Transverse colon (tissue), 4 donors: ENCODE results near the gene FAM162B. TPM values are rescaled to one million over a fixed set of nuclear protein-coding genes. Genes with fewer than 3 reads are reported as not detected.

Experiments used
- DNase-seq: peaks from one replicate; pipeline ENCODE4 v3.0.0-alpha.2; 2019
- H3K27ac ChIP-seq, 4 donors: fragments of 200-600 bp; sonication (generic); 2 replicates each; pipeline ENCODE4 v1.5.1; 2016 to 2018; ENCODE audit warnings: inconsistent platforms in 4 of 4
- H3K27me3 ChIP-seq: fragments of 200-600 bp; sonication (generic); 2 replicates; pipeline ENCODE4 v1.5.1; 2017; ENCODE audit warnings: inconsistent platforms
- H3K36me3 ChIP-seq, 4 donors: fragments of 200-600 bp; sonication (generic); 2 replicates each; pipeline ENCODE4 v1.5.1; 2017 to 2019; ENCODE audit warnings: inconsistent platforms in 4 of 4
- H3K4me1 ChIP-seq, 4 donors: fragments of 200-600 bp; sonication (generic); 2 replicates each; pipeline ENCODE4 v1.5.1; 2017 to 2020; ENCODE audit warnings: inconsistent platforms in 4 of 4
- H3K4me3 ChIP-seq, 4 donors: fragments of 200-600 bp; sonication (generic); 1 replicate in 1 of 4; 2 replicates in 3 of 4; pipeline versions ENCODE4 v1.5.1 to v1.6.1; 2017 to 2019; ENCODE audit warnings: inconsistent platforms in 4 of 4
- H3K9me3 ChIP-seq, 2 donors: fragments of 200-600 bp; sonication (generic); 2 replicates each; pipeline ENCODE4 v1.5.1; 2017 to 2019; ENCODE audit warnings: inconsistent platforms in 2 of 2
- EP300 ChIP-seq: sonication (generic); formaldehyde crosslinking; IDR thresholded peaks from one replicate; pipeline ENCODE4 v1.6.1; 2017; ENCODE audit warnings: antibody characterized with exemption, low read depth
- POLR2A ChIP-seq: fragments of 450-650 bp; IDR thresholded peaks from one replicate; pipeline ENCODE4 v1.6.1; 2016; ENCODE audit warnings: antibody characterized with exemption, mild to moderate bottlenecking, moderate library complexity
- POLR2AphosphoS5 ChIP-seq, 3 donors: sonication (generic); formaldehyde crosslinking; IDR thresholded peaks; one replicate each; pipeline ENCODE4 v1.6.1; 2016; ENCODE audit warnings: antibody characterized with exemption in 3 of 3
- WGBS, 2 donors: methylation state at CpG; one replicate each; pipeline ENCODE4 v1.1.5; 2018; ENCODE audit warnings: low coverage in 1 of 2; 5-methylcytosine and 5-hydroxymethylcytosine counted together
- in situ Hi-C, 4 donors: fragments of 200-750 bp; cut with MboI; loops; one replicate each; pipeline versions ENCODE4 v1.15.0 to v1.15.1; 2017; ENCODE audit warnings: low sequenced_read_pairs in 3 of 4, low pct_ligation_motif_present in 1 of 4, low pct_unique_long_range_greater_than_20kb in 1 of 4
- intact Hi-C: fragments of 100-400 bp; cut with DNase I; formaldehyde crosslinking; loops from one replicate; pipeline ENCODE4 v1.15.1; 2023; ENCODE audit warnings: low total_unique reads
- total RNA-seq, 4 donors: library from RNA; depleted of rRNA; stranded (reverse); fragments of >200 nt; gene quantifications; one replicate each; pipeline ENCODE4 v1.1.0, GENCODE V29; 2016
- TF ChIP-seq, protein P1 (sequence below), 5 experiments: fragments of 200-600 bp in 3 of 5; fragments of 450-650 bp in 2 of 5; sonication (generic) in 3 of 5; IDR thresholded peaks; 1 replicate in 2 of 5; 2 replicates in 3 of 5; pipeline ENCODE4 v1.5.1; 2016 to 2017; ENCODE audit warnings: antibody characterized with exemption in 5 of 5, inconsistent platforms in 3 of 5, mild to moderate bottlenecking in 2 of 5, moderate library complexity in 1 of 5

Gene FAM162B
- total RNA-seq, 4 donors from 2014 or later: 0.48 to 0.55 TPM; not detected in 2

DNA sequence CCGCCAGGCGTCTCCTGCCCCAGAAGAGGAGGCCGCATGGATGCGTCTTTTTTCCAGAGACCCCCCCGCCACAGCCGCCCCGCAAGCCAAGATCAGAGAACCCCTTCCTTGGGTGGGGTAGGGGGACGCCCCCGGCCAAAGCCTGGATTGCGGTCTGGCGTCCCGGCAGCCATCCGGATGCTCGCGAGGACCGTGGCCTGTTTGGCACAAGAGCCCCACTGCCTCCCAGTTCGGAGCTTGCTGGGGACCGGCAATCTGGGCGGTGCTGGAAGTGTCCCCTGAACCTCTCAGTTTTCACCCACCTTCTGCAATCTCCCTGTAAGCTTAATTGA, 924 bp downstream of the FAM162B start:
- Histone ChIP-seq H3K9me3 (no peaks in the 10 kb centered on the region), H3K4me3 (peak overlapping the region in 3 of 4 donors; percentile 22 to 62 (median 22)), H3K27ac (no peak overlapping the region), H3K4me1 (peaks cover 0 to 17% (median 5%) of the 10 kb centered on the region in 4 donors), H3K36me3 (no peaks in the 10 kb centered on the region), H3K27me3 (peaks cover 59% of the 10 kb centered on the region)
- WGBS, 2 donors: 61 to 87% methylated on average over 3 to 19 of the region's 19 CpGs
- in situ Hi-C loops: no loop called here
- TF ChIP-seq POLR2AphosphoS5 (IDR thresholded peaks at IDR 0.05): no peak
- intact Hi-C loops: no loop called here
- no peak for DNase-seq

DNA sequence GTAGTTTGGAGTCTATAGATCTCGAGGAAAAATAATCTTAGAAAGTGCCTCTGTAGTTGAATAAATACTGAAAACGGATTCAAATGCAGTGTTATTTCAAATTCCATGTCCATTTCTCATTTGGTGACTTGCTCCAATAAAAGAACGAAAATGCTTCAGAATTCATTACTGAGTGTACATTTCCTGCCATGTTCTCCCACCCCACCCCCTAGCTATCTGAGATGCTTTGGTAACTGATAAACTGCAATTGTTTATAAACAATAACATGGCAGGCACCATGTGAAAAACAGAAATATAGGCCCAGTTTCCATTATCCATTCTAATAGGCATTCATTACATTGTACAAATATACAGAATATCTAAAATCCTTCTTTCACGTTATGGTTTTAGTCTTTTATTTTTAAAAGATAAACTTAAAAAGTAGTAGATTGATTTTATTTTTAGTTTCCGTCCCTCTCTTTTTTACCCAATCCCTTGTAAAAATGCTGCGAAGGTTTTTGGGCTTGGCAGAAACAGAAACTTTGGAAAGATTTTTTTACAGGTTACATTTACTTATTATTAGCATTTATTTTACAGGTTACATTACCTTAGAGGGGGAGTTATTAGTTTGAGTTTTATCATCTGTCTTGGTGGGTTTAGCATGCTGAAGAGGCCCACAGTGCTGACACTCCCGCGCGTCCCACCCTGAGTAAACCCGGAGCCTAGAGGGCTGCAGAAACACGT, 1.5 kb downstream of the FAM162B start:
- peak overlapping the region in 2 of 4 donors; percentile 22 to 62 for H3K4me3 ChIP-seq
- no peak overlapping the region for H3K27ac ChIP-seq
- no peak for DNase-seq
- TF ChIP-seq, protein P1, sequence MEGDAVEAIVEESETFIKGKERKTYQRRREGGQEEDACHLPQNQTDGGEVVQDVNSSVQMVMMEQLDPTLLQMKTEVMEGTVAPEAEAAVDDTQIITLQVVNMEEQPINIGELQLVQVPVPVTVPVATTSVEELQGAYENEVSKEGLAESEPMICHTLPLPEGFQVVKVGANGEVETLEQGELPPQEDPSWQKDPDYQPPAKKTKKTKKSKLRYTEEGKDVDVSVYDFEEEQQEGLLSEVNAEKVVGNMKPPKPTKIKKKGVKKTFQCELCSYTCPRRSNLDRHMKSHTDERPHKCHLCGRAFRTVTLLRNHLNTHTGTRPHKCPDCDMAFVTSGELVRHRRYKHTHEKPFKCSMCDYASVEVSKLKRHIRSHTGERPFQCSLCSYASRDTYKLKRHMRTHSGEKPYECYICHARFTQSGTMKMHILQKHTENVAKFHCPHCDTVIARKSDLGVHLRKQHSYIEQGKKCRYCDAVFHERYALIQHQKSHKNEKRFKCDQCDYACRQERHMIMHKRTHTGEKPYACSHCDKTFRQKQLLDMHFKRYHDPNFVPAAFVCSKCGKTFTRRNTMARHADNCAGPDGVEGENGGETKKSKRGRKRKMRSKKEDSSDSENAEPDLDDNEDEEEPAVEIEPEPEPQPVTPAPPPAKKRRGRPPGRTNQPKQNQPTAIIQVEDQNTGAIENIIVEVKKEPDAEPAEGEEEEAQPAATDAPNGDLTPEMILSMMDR (IDR thresholded peaks at IDR 0.05): no peak
- TF ChIP-seq POLR2A (no peak), POLR2AphosphoS5 (IDR thresholded peaks at IDR 0.05) (no peak)
- intact Hi-C loops (no loop called here), in situ Hi-C loops (no loop called here)
- H3K4me1 ChIP-seq: peaks cover 0 to 17% (median 5%) of the 10 kb centered on the region in 4 donors
- H3K36me3 ChIP-seq: no peaks in the 10 kb centered on the region
- WGBS, 2 donors: 87 to 90% methylated on average over 10 to 11 of the region's 11 CpGs
- peaks cover 59% of the 10 kb centered on the region for H3K27me3 ChIP-seq
- no peaks in the 10 kb centered on the region for H3K9me3 ChIP-seq

DNA sequence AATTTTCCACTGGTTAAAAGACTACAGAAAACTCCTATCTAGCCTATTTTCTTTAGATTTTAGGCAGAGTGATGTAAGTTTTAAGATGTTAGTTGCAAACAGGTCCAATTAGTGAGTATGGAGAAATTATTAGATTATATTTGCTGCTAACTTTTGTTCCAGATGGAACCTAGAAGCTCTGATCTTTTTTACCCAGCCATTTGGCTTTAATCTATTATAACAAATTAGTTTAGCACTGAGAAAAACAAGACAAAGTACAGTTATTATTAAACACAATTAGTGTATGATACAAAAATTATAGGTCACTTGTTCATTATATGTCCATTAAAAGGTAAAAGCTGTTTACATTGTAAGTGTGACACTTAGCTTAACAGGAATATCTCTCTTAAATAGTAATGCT, 2.5 kb downstream of the FAM162B start:
- peaks cover 0 to 17% (median 5%) of the 10 kb centered on the region in 4 donors for H3K4me1 ChIP-seq
- H3K9me3 ChIP-seq: no peaks in the 10 kb centered on the region
- H3K27me3 ChIP-seq: peaks cover 59% of the 10 kb centered on the region
- no peak overlapping the region for H3K27ac ChIP-seq
- no peak for DNase-seq
- no peak overlapping the region for H3K4me3 ChIP-seq
- intact Hi-C loops (no loop called here), in situ Hi-C loops (no loop called here)
- no peaks in the 10 kb centered on the region for H3K36me3 ChIP-seq
- TF ChIP-seq EP300 (no peak), POLR2A (no peak), POLR2AphosphoS5 (IDR thresholded peaks at IDR 0.05) (no peak)
- TF ChIP-seq, protein P1 (IDR thresholded peaks at IDR 0.05): no peak

DNA sequence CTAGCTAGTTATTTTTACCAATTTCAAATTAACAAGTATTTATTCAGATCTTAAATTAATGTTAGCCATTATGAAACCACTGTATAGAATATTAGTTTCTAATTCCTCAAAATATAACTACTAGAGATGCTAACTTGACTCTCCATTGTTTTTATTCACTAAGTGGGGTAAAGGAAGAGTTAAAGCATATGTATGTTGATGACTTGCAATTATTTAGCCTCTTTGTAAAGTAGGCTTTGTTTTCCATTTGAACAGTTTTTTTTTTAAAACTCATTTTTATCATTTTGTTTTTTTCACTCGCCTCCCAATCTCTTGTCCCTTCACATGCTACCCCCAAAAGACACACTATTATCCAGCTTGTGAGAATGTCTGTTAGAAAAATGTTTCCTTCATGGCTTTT, 3.3 kb downstream of the FAM162B start:
- 89 to 100% methylated on average over 1 of the region's 1 CpG for WGBS, 2 donors
- H3K36me3 ChIP-seq: no peaks in the 10 kb centered on the region
- no peak overlapping the region for H3K27ac ChIP-seq
- H3K9me3 ChIP-seq: no peaks in the 10 kb centered on the region
- TF ChIP-seq POLR2AphosphoS5 (IDR thresholded peaks at IDR 0.05) (no peak), POLR2A (no peak), EP300 (no peak)
- TF ChIP-seq, protein P1 (IDR thresholded peaks at IDR 0.05): no peak
- in situ Hi-C loops: no loop called here
- peaks cover 54% of the 10 kb centered on the region for H3K27me3 ChIP-seq
- DNase-seq: no peak
- no peak overlapping the region for H3K4me3 ChIP-seq
- intact Hi-C loops: no loop called here
- H3K4me1 ChIP-seq: peaks cover 0 to 17% (median 5%) of the 10 kb centered on the region in 4 donors

DNA sequence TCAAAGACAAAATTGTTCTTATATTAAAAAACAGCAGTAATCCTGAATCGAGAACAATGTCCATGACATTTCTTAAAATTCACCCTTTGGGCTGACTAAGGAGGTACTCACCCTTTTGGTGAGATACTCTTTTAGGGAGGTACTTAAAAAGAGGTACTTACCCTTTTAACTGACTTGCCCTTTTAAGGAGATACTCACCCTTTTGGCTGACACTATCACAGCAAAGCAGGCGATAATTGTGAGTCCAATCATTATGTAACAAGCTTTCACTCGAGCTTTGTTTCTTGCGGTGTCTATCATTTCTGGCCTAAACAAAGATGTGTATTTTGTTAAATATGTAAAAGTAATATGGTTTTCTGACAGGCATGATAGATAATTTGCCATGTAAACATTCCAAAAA, 3.7 kb downstream of the FAM162B start:
- intact Hi-C loops: no loop called here
- WGBS, 2 donors: 67 to 75% methylated on average over 4 of the region's 4 CpGs
- peaks cover 49% of the 10 kb centered on the region for H3K27me3 ChIP-seq
- no peaks in the 10 kb centered on the region for H3K36me3 ChIP-seq
- H3K27ac ChIP-seq: no peak overlapping the region
- DNase-seq: no peak
- TF ChIP-seq, protein P1 (IDR thresholded peaks at IDR 0.05): no peak
- TF ChIP-seq POLR2AphosphoS5 (IDR thresholded peaks at IDR 0.05) (no peak), EP300 (no peak), POLR2A (no peak)
- H3K9me3 ChIP-seq: no peaks in the 10 kb centered on the region
- peaks cover 0 to 17% (median 5%) of the 10 kb centered on the region in 4 donors for H3K4me1 ChIP-seq
- in situ Hi-C loops: no loop called here
- no peak overlapping the region for H3K4me3 ChIP-seq
